HS-5 (cell line): ENCODE measurements around the gene RHCE.
"Not testable (repeated sequence)": the region's sequence is repeated elsewhere in the genome, so short reads cannot be mapped to it uniquely, and the experiment has no call there.

ENCODE experiments used
- DNase-seq: peaks from one replicate; pipeline ENCODE4 v3.0.0-alpha.2; 2012; ENCODE audit warnings: low read depth

The RHCE gene

DNA sequence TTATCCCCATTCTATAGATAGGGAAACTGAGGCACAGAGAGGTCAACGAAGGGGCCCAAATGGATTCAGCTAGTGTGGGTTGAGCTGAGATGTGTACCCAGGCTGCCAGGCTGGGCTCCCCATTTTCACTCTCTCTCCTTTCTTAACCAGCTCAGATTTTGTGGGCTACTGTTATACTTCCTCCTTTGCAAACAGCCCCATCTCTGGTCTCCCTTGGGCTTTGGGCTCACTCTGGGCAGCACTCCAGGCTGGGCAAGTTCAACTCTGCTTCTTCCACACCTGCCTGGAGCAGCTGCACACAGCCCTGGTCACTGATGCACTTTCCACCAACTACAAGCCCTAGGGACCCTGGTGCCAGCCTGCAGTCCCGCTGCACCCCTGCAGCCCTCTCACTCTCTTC lies 22.5 kb downstream of the RHCE start:
- DNase-seq = not testable (repeated sequence)

DNA sequence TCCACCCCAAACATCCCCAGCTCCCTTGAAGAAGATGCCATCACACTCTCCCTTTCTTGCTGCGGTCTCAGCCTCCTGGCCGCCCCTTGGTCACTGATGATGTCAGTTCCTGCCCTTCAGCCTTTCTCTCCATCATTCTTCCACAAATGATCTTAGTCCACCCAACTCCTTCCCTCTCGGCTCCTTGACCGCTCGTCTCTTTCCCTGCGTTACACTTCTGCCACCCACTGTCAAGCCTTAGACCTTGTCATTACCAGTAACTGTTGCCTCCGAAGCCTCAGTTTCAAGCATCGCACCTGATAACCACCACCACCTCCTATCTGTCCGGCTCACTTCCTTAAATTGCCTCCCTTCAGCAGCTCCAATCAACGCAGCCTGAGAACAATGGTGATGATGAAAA lies 23.1 kb downstream of the RHCE start:
- not testable (repeated sequence) for DNase-seq

DNA sequence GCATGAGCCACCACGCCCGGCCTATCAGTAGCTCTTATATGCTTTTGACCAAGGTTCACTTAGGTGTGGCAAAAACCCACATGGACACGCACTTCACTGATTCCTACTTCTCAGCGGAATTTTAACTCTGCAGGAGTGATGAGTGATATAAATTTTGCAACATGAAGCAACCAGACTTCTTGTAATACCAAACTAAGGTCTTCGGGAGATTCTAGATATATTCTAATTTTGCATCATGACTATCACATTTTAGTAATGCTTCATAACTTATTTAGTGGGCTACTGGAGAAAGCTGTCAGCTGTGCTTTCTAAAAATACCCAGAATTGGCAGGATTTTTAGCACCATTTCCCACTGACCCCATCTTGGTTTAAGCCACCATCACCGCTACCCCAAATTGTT lies 27.8 kb downstream of the RHCE start:
- DNase-seq = no peak

DNA sequence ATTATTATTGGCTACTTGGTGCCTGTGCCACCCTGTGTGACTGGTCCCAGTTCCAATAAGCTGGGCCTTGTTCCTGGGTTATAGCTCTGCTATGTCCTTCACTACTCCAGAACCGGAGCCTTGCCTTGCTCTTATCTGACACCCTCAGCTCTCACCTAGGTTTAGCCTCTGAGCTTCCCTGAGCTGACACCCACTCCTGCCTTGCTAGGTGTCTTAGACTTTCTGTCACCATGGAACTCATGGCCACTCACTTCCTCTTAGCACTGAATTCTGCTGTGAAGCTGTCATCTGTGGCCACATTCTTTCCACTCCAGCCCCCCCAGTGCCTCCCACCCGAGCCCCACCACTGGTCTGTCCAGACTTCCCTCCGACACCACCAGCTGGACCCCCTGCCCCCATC lies 30.9 kb downstream of the RHCE start:
- not testable (repeated sequence) for DNase-seq

DNA sequence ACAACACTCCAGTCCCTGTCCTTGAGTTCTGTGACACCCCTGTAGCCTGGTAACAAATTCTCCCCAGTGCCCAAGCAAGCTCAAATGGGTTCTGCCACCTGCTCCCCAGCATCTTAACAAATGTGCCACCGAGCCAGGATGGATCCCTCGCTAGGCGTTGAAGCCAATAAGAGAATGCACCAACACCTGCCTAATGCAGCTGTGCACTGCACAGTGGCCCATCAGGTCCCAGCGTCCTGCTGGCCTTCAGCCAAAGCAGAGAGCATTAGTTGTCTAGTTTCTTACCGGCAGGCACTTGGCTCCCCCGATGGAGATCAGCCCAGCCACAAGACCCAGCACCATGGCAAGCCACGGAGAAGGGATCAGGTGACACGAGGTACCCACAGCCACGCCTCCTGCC lies 31.9 kb downstream of the RHCE start:
- DNase-seq = not testable (repeated sequence)

DNA sequence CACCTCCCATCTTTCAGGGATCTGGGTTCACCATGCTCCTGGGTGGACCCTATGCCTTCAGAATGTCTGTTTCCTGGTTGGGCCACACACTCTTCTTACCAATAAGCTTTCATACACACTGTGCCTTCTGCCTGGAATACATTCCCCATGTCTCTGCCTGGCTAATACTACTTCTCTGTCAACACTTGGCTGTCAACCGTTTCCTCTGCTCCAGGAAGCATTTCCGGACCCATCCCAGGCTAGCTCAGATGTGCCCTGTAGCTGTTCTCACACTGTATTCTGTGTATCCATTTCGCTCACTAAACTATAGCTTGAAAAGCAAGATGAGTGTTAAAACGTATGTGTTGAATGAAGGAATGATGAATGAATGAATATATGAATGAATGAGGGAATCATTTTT lies 33.5 kb downstream of the RHCE start:
- not testable (repeated sequence) for DNase-seq

DNA sequence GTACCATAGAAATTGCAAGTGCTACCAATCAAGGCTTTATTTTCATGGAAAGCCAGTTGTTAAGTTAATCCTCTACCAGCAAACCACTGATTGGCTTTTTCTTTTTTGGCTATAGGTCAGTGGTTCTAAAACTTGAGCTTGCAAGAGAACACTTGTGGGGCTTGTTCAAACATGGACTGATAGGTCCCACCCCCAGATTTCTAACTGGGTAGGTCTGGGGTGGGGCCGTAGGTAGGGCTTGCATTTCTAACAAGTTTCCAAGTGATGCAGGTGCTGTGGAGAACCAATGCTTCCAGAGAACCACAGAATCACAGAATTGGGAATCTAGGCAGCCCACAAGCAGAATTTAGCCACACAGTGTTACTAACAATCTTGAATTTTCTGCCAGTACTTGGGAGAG lies 36.8 kb downstream of the RHCE start:
- not testable (repeated sequence) for DNase-seq

DNA sequence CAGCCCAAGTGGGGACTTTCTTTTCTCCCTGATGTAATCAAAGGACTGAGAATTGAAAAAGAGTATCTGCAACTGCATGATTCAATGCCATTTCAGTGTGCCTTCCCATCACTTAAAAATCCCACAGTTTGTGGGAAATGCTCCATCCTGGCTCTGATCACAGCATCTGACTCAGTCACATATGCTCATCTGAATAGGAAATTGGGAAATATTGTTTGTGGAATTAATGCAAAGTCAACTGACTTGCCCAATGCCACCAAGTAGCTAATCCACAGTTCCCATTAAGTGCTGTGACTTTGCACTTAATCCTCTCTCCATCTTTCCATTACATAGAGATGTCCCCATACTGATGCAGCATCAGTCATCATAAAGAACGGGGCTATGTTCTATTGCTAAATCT lies 37.5 kb downstream of the RHCE start:
- DNase-seq = peak; percentile 69

DNA sequence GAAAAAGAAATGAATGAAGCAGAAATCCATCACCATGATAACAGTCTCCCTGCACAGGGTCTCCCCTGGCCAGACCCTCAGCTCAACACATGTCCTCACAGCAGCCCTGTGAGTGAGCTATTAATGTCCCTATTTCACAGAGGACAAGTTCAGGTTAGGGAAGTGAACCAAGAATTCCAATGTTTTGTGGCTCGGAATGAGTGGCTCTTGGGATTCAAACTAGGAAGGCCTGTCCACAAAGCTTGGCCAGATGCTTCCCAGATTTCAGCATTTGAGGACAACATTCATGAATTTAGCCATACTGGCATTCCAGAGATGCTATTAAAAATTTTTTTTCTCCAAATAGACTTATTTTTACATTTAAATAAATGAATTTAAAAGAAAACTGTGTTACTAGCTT lies 38.1 kb downstream of the RHCE start:
- not testable (repeated sequence) for DNase-seq

DNA sequence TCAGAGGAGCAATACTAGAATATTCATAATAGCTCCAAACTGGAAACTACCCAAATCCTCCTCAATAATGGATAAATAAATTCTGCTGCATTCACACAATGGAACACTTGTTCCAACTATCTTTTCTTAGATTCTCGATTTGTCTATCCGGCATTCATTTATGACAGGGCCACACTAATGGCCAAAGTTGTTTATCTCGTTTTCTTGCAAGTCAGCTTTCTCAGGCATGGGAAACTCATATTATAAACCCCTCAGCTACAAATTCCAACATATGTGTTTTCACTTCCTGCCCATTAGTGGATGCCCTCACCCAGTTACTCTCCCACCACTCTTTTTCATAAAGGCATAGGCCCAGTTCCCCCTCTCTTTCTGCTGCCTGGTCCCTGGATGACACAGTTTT lies 42.3 kb downstream of the RHCE start:
- not testable (repeated sequence) for DNase-seq

DNA sequence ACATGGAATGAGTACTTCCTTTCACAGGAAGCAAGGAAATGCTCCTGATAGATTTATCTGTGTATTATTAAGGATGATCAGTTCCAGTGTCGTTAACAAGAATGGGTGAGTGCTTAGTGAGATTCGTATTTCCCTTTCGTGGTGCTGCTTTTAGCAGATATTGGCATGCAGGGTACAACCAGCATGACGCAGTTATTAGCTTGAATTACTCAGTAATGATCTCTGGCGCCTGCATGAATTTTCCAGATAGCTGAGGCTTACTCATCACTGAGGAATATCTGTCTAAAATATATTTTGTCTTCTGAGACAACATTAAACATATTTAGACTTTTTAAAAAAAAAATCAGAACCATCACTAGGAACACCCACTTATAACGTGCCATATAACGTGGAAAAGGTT lies 48.9 kb downstream of the RHCE start:
- DNase-seq = peak; percentile 69

DNA sequence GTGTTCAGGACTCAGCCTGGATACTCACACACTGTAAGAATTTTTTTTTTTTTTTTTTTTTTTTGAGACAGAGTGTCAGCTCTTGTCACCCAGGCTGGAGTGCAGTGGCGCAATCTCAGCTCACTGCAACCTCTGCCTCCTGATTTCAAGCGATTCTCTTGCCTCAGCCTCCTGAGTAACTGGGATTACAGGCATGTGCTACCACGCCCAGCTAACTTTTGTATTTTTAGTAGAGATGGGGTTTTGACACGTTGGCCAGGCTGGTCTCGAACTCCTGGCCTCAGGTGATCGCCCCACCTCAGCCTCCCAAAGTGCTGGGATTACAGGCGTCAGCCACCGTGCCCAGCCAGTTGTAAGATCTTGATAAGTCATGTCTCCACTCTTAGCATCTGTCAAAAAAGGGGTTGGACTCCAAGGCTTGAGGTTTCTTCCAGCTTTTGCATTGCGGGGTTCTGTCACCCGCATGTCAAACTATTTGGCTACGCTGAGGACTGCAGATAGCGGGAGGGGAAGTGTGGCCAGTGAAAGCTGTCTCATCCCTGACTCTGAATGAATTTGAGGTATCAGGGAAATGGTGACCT lies 50.8 kb downstream of the RHCE start:
- DNase-seq = not testable (repeated sequence)

DNA sequence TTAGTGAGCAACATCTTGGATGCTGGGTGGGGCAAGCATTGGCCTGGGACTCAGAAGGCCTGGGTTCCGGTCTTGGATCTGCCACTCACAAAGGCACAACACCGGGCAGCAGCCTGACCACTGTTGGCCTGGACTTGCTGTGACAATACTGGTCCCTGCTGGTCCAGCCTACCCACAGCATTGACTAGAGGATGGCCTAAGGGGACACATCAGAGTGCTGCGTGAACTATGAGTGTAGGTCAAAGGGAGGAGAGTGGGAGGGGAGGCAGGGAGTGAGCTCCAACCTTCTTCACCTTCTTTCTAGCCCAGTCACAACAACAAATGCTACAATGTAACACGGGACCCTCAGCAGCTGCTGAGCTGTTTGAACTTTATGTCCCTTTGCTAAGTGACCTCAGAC lies 51.4 kb downstream of the RHCE start:
- DNase-seq = no peak

DNA sequence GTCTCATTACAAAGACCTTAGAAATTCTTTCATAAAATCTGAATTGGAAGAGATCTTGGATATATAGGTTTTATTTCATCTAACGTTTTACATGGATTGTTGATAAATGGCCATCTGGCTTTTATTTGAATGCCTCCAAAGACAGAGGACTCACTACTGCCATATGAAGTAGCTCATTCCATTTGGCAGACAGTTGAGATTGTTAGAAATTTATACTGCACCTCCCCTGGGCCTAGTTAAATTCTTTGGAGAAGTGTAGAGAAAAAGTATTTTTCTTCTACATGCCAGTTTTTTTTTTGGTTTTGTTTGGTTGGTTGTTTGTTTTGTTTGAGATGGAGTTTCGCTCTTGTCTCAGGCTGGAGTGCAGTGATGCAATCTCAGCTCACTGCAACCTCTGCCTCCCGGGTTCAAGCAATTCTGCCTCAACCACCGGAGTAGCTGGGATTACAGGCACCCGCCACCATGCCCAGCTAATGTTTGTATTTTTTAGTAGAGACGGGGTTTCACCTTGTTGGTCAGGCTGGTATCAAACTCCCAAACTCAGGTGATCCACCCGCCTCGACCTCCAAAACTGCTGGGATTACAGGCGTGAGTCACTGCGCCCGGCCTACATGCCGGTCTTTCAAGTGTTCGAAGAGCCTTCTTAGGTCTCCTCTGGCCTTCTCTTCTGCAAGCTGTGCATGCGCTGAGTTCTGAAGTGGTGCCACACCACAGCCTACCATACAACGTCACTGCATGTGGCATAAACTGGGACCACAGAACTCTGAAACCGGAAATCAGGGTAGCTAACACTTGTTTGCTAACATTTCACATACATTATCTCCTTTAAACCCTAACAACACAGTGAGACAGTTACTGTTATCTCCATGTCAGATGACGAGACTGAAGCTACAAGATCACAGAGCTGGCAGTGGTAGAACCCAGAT lies 57.7 kb downstream of the RHCE start:
- not testable (repeated sequence) for DNase-seq

DNA sequence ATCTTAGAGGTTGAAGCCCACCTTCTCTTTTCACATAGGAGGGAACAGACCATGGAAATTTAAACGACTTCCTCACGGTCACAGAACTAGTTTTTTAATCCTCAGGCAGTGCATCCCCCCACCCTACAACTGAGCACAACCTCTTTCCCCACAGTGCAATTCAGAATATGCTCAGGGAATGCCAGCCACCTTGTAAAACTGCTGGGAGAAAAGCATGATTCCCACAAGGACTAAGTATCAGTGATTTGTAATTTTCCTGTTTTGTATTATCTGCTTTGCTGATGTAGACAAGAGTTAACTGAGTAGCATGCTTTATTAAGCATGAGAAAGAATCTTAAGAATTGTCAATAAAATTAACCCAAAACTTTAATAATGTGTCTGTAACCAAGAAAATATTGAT lies 58.7 kb downstream of the RHCE start:
- no peak for DNase-seq

DNA sequence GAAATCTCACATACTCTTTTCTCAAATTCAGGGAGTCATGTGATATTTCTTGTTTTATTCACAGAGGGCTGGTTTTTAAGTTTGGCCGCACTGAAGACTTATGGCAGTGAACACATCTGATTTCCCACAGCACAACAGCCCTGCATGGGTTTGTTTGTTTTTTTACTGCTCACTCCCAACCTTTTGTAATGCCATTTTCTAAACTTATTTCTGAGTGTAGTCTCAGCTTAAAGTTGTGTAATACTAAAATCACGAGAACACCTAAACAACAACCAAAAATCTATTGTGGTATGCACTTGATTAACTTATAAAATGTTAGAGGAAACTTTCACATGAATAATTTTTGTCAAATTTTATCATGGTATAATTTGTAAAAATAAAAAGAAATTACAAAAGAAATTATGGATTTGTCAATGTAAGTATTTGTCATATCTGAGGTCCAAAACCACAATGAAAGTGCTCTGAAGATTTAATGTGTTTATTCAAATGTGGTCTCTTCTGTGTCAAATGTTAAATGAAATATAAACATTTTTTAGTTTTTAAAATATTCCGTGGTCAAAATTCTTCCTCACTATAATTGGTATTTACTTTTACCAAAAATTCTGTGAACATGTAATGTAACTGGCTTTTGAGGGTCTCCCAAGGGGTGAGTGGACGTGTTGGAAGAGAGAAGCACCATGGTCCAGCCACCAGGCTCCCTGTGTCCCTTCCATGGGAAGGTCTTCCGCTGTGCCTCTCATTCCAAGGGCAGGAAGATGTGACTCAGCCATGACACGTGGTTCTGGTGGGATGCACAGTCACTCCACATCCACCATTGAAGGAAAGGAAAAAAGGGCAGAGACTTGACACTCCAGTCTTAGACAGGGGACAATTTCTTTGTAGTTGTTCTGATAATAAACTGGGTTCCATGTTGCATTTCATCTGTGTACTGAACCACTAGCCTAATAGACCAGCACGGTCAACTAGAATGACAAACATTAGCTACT lies 59.7 kb downstream of the RHCE start:
- DNase-seq = peak; percentile 40

DNA sequence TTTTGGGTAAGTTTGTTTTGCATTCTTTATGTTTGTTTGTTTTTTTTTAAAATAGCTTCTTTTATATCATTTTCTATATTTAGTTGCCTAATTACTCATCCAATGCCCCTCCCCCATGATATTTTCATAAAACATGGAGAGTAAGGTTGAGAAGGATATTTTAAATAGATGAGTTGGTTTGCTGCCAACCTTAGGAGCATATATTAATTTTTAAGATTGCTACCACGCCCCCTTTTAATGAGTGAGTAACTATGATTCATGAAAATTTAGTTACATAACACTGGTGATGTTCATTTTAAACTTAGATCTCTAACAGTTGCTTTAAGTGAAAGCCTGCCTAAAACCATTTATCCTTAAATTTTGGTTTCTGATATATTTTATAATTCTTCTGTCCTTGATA lies 63.8 kb downstream of the RHCE start:
- peak; percentile 39 for DNase-seq

DNA sequence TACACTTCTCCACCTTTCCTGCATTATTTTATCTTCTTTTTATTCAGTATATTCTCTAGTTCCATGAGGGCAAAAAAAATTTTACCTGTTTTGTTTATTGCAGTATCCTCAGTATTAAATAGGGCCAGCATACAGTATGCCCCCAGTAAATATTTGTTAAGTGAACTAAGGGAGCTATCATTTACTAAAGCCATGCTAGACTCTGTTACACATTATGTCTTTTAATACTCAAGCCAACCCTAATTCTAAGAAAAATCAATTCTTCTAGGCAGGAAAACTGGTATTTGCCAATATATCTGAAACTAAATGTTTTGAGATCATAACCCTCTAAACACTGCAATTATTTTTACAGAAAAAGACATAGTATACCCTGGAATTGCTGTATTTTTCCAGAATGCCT lies 64.2 kb downstream of the RHCE start:
- DNase-seq = no peak

DNA sequence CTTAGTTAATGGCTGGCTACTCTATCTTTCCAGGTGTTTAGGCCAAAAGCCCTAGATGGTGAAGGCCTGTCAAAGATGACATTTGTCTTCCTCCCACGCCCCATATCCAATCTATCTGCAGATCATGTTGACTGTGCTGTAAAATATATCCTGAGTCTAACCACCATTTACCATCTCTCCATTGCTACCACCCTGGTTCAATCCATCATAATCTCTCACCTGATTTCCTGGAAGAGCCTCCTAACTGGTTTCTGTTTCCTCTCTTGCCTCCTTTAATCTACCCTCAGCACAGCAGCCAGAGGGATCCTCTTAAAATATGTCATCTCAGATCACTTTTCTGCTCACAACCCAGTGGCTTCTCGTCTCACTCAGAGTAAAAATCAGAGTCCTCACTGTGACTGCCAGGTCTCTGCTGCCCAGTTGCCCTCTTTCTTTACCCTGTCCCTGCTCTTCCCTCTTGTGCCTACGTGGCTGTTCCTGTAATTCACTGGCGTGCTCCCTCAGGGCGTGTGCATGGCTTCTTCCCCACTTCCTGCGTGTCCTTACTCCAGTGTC lies 64.7 kb downstream of the RHCE start:
- no peak for DNase-seq

DNA sequence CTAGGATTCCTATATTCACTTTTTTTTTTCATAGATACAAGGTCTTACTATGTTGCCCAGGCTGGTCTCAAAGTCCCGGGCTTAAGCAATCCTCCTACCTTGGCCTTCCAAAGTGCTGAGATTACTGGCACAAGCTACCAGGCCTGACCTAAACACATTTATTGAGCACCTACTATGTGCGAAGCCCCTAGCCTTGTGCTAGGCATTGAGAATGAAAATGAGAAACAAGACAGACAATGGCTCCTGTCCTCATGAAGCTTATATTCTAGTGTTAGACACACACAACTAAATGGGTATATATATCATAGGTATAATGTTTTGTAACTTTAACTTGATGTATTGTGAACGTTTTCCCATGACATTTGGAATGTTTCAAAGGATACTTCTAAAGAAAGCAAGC lies 71.0 kb downstream of the RHCE start:
- no peak for DNase-seq

DNA sequence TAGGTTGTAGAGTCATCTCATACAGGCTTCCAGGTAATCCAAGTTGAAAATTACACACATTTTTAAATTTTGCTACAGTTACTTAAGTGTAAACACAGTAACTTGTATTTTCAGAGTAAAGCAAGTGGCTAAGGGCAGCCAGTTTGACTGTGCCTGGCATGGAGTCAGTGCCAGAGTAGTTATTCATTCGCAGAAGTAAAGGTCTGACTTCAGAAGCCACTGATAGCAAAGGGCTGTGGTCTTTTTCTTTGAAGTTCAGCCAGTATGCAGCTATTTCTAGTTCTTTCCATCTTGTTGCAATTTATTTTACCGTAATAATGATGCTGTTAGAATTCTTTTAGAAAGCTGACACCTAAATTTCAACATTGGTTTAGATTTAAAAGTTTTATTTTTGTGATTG lies 73.1 kb downstream of the RHCE start:
- no peak for DNase-seq

DNA sequence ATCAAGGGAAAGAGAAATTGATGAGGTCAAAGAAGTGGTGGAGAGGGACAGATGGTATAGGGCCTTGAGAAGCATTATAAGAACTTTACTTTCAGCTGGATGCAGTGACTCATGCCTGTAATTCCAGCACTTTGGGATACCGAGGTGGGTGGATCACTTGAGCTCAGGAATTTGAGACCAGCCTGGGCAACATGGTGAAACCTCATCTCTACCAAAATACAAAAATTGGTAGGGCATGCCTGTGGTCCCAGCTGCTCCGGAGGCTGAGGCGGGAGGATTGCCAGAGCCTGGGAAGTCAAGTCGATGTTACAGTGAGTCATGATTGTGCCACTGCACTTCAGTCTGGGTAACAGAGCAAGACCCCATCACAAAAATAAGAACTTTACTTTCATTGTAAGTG lies 76.8 kb downstream of the RHCE start:
- peak; percentile 86 for DNase-seq
